IPS DF 6.9 (cell line): ENCODE results near the gene TAF10.

Experiments used
- DNase-seq: peaks from one replicate; pipeline ENCODE4 v3.0.0-alpha.2; 2013; ENCODE audit warnings: low read depth, low spot score
- H3K27ac ChIP-seq: one replicate; pipeline ENCODE4 v1.5.1; 2013; ENCODE audit warnings: low read length, control low read depth
- H3K27me3 ChIP-seq: 2 replicates; pipeline ENCODE4 v1.6.1; 2013; ENCODE audit warnings: mild to moderate bottlenecking, low read length; ENCODE audit not compliant: control insufficient read depth, insufficient read depth
- H3K36me3 ChIP-seq: 2 replicates; pipeline ENCODE4 v1.6.1; 2013; ENCODE audit warnings: low read length; ENCODE audit not compliant: control insufficient read depth, insufficient read depth
- H3K4me1 ChIP-seq: 2 replicates; pipeline ENCODE4 v1.6.1; 2013; ENCODE audit warnings: low read length; ENCODE audit not compliant: control insufficient read depth, insufficient read depth
- H3K4me3 ChIP-seq: 2 replicates; pipeline ENCODE4 v1.5.1; 2013; ENCODE audit warnings: mild to moderate bottlenecking, low read length
- H3K9me3 ChIP-seq: 2 replicates; pipeline ENCODE4 v1.6.1; 2013; ENCODE audit warnings: low read length, inconsistent platforms; ENCODE audit not compliant: control insufficient read depth, insufficient read depth
- WGBS: extraction: QIAGEN DNeasy Blood & Tissue Kit; methylation state at CpG from one replicate; pipeline ENCODE4 v1.1.7; 2013; ENCODE audit warnings: mixed read lengths, missing lambda C conversion rate; ENCODE audit not compliant: insufficient read length, insufficient coverage; 5-methylcytosine and 5-hydroxymethylcytosine counted together

The TAF10 gene

GRCh38 chr11:6625156-6625831 lies 13.3 kb upstream of the TAF10 start:
- Histone ChIP-seq H3K27ac (no peak overlapping the region), H3K27me3 (peaks cover 6% of the 10 kb centered on the region; the same call in 1 of the 2 replicates), H3K9me3 (no peaks in the 10 kb centered on the region), H3K4me3 (no peak overlapping the region), H3K4me1 (peaks cover 3% of the 10 kb centered on the region; the same call in 1 of the 2 replicates), H3K36me3 (peaks cover 5% of the 10 kb centered on the region)
- WGBS = no CpG with 5 or more reads among the region's 12 CpGs
- DNase-seq = no peak

GRCh38 chr11:6623391-6624363 lies 11.7 kb upstream of the TAF10 start:
- no peaks in the 10 kb centered on the region; the same call in 1 of the 2 replicates for H3K4me1 ChIP-seq
- no peaks in the 10 kb centered on the region for H3K27me3 ChIP-seq
- H3K36me3 ChIP-seq = peaks cover 5% of the 10 kb centered on the region
- no CpG with 5 or more reads among the region's 31 CpGs for WGBS
- no peak overlapping the region for H3K27ac ChIP-seq
- H3K4me3 ChIP-seq = no peak overlapping the region
- no peaks in the 10 kb centered on the region for H3K9me3 ChIP-seq
- DNase-seq = no peak

GRCh38 chr11:6622261-6623171 lies 10.5 kb upstream of the TAF10 start:
- H3K9me3 ChIP-seq = no peaks in the 10 kb centered on the region
- peaks cover 5% of the 10 kb centered on the region for H3K36me3 ChIP-seq
- H3K4me1 ChIP-seq = no peaks in the 10 kb centered on the region; the same call in 1 of the 2 replicates
- H3K4me3 ChIP-seq = no peak overlapping the region
- no peaks in the 10 kb centered on the region for H3K27me3 ChIP-seq
- DNase-seq = no peak
- no CpG with 5 or more reads among the region's 24 CpGs for WGBS
- no peak overlapping the region for H3K27ac ChIP-seq

- DNase-seq = no peak
- Histone ChIP-seq H3K27ac (no peak overlapping the region), H3K9me3 (no peaks in the 10 kb centered on the region), H3K4me1 (no peaks in the 10 kb centered on the region; the same call in 1 of the 2 replicates), H3K36me3 (peaks cover 5% of the 10 kb centered on the region), H3K27me3 (no peaks in the 10 kb centered on the region), H3K4me3 (no peak overlapping the region)
- WGBS = no CpG with 5 or more reads among the region's 16 CpGs
These were observed 9.7 kb upstream of the TAF10 start for GRCh38 chr11:6621711-6622211.

- Histone ChIP-seq H3K27ac (no peak overlapping the region), H3K9me3 (no peaks in the 10 kb centered on the region), H3K27me3 (no peaks in the 10 kb centered on the region), H3K4me3 (no peak overlapping the region), H3K4me1 (no peaks in the 10 kb centered on the region; the same call in 1 of the 2 replicates), H3K36me3 (no peaks in the 10 kb centered on the region; the same call in none of the 2 replicates)
- no peak for DNase-seq
- WGBS = no CpG with 5 or more reads among the region's 1 CpG
These were observed 8.6 kb upstream of the TAF10 start for GRCh38 chr11:6620636-6621035.

- Histone ChIP-seq H3K36me3 (no peaks in the 10 kb centered on the region; the same call in none of the 2 replicates), H3K4me3 (peak within 1 kb of the TSS; percentile 66), H3K27ac (no peak within 1 kb of the TSS), H3K27me3 (no peaks in the 10 kb centered on the region), H3K4me1 (no peaks in the 10 kb centered on the region; the same call in 1 of the 2 replicates), H3K9me3 (no peaks in the 10 kb centered on the region)
- WGBS = no CpG with 5 or more reads among the region's 16 CpGs
- DNase-seq = no peak
These were observed 7.2 kb upstream of the TAF10 start, which contains the start of gene TPP1 for GRCh38 chr11:6619004-6619745. TSS of gene TPP1 (minus strand) at chr11:6619422. CDS start at chr11:6619400, 22 bp downstream.

- Histone ChIP-seq H3K9me3 (no peaks in the 10 kb centered on the region), H3K4me1 (no peaks in the 10 kb centered on the region; the same call in 1 of the 2 replicates), H3K4me3 (peak overlapping the region; percentile 66; the same call in 1 of the 2 replicates), H3K27ac (no peak overlapping the region), H3K36me3 (no peaks in the 10 kb centered on the region; the same call in 1 of the 2 replicates), H3K27me3 (no peaks in the 10 kb centered on the region)
- 100% methylated on average over 1 of the region's 15 CpGs for WGBS
- no peak for DNase-seq
These were observed 6.3 kb upstream of the TAF10 start for GRCh38 chr11:6618117-6619003.

- Histone ChIP-seq H3K27ac (no peak overlapping the region), H3K9me3 (no peaks in the 10 kb centered on the region), H3K27me3 (no peaks in the 10 kb centered on the region), H3K36me3 (no peaks in the 10 kb centered on the region), H3K4me3 (no peak overlapping the region), H3K4me1 (no peaks in the 10 kb centered on the region; the same call in 1 of the 2 replicates)
- DNase-seq = no peak
- WGBS = no CpG with 5 or more reads among the region's 5 CpGs
These were observed 5.3 kb upstream of the TAF10 start for GRCh38 chr11:6617315-6617781.
